ENCODE results near the gene CENPF.

The CENPF gene

GRCh38 chr1:214685906-214686305 lies 82.9 kb downstream of the CENPF start:
- no peak for TF ChIP-seq REST (IDR thresholded peaks at IDR 0.05; ENCODE audit: insufficient read depth in 1 of 2, low read depth in 2 of 2, low read length in 2 of 2)
- no peak for TF ChIP-seq SIN3A (IDR thresholded peaks at IDR 0.05; ENCODE audit: borderline replicate concordance, insufficient read depth, low read length)
- TF ChIP-seq POLR2AphosphoS5 (IDR thresholded peaks at IDR 0.05; ENCODE audit: low read depth, low read length), result no peak
- no peak for TF ChIP-seq TAF1 (IDR thresholded peaks at IDR 0.05; ENCODE audit: borderline replicate concordance, insufficient read depth, low read length)
- TF ChIP-seq FOXP2 (optimal IDR thresholded peaks at IDR 0.05; ENCODE audit: borderline replicate concordance, extremely low read depth, extremely low read length, insufficient read depth), result no peak

- TF ChIP-seq TAF1 (IDR thresholded peaks at IDR 0.05; ENCODE audit: borderline replicate concordance, insufficient read depth, low read length) (no peak), POLR2AphosphoS5 (IDR thresholded peaks at IDR 0.05; ENCODE audit: low read depth, low read length) (no peak), SIN3A (IDR thresholded peaks at IDR 0.05; ENCODE audit: borderline replicate concordance, insufficient read depth, low read length) (no peak), REST (IDR thresholded peaks at IDR 0.05; ENCODE audit: insufficient read depth in 1 of 2, low read depth in 2 of 2, low read length in 2 of 2) (no peak), FOXP2 (optimal IDR thresholded peaks at IDR 0.05; ENCODE audit: borderline replicate concordance, extremely low read depth, extremely low read length, insufficient read depth) (no peak)
Measured at GRCh38 chr1:214686497-214686896, 83.5 kb downstream of the CENPF start.

- TF ChIP-seq REST (IDR thresholded peaks at IDR 0.05; ENCODE audit: insufficient read depth in 1 of 2, low read depth in 2 of 2, low read length in 2 of 2) (no peak), POLR2AphosphoS5 (IDR thresholded peaks at IDR 0.05; ENCODE audit: low read depth, low read length) (no peak), FOXP2 (optimal IDR thresholded peaks at IDR 0.05; ENCODE audit: borderline replicate concordance, extremely low read depth, extremely low read length, insufficient read depth) (no peak), SIN3A (IDR thresholded peaks at IDR 0.05; ENCODE audit: borderline replicate concordance, insufficient read depth, low read length) (no peak), TAF1 (IDR thresholded peaks at IDR 0.05; ENCODE audit: borderline replicate concordance, insufficient read depth, low read length) (no peak)
Measured at GRCh38 chr1:214688891-214689290, 85.9 kb downstream of the CENPF start.

- TF ChIP-seq SIN3A (IDR thresholded peaks at IDR 0.05; ENCODE audit: borderline replicate concordance, insufficient read depth, low read length), result no peak
- no peak for TF ChIP-seq POLR2AphosphoS5 (IDR thresholded peaks at IDR 0.05; ENCODE audit: low read depth, low read length)
- TF ChIP-seq TAF1 (IDR thresholded peaks at IDR 0.05; ENCODE audit: borderline replicate concordance, insufficient read depth, low read length), result no peak
- TF ChIP-seq REST (IDR thresholded peaks at IDR 0.05; ENCODE audit: insufficient read depth in 1 of 2, low read depth in 2 of 2, low read length in 2 of 2), result no peak
- no peak for TF ChIP-seq FOXP2 (optimal IDR thresholded peaks at IDR 0.05; ENCODE audit: borderline replicate concordance, extremely low read depth, extremely low read length, insufficient read depth)
Measured at GRCh38 chr1:214694769-214695168, 91.8 kb downstream of the CENPF start.

DNA sequence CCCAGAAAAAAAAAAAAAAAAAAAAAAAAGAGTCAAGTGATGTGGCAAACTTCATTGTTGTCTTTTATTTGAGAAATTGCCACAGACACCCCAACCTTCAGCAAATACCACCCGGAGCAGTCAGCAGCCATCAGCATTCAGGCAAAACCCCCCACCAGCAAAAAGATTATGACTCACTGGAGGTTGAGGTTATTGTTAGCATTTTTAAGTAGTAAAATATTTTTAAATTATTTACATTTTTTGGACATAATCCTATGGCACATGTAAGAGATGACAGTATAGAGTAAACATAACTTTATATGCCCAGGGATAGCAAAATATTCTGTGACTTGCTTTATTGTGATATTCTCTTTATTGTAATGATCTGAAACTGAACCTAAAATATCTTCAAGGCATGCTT lies 95.6 kb downstream of the CENPF start:
- TF ChIP-seq SIN3A (IDR thresholded peaks at IDR 0.05; ENCODE audit: borderline replicate concordance, insufficient read depth, low read length) (no peak), FOXP2 (optimal IDR thresholded peaks at IDR 0.05; ENCODE audit: borderline replicate concordance, extremely low read depth, extremely low read length, insufficient read depth) (no peak), POLR2AphosphoS5 (IDR thresholded peaks at IDR 0.05; ENCODE audit: low read depth, low read length) (no peak), REST (IDR thresholded peaks at IDR 0.05; ENCODE audit: insufficient read depth in 1 of 2, low read depth in 2 of 2, low read length in 2 of 2) (no peak), TAF1 (IDR thresholded peaks at IDR 0.05; ENCODE audit: borderline replicate concordance, insufficient read depth, low read length) (no peak)
